Mesendoderm (in vitro differentiated cells): ENCODE measurements around the gene IL1RAPL1.

ENCODE experiments used
- DNase-seq: peaks from one replicate; pipeline ENCODE4 v3.0.0; 2013
- H2AK5ac ChIP-seq: 2 replicates; pipeline ENCODE4 v1.6.1; 2013; ENCODE audit warnings: low read length, inconsistent platforms
- H2BK120ac ChIP-seq: 2 replicates; pipeline ENCODE4 v1.6.1; 2013; ENCODE audit warnings: low read depth, mild to moderate bottlenecking, low read length, moderate library complexity, mixed read lengths
- H2BK15ac ChIP-seq: replicated peaks from 2 replicates; pipeline ENCODE4 v1.6.1; 2013; ENCODE audit warnings: low read depth, mild to moderate bottlenecking, moderate library complexity
- H2BK5ac ChIP-seq: 2 replicates; pipeline ENCODE4 v1.6.1; 2013; ENCODE audit warnings: low read length, inconsistent platforms
- H3K18ac ChIP-seq: 2 replicates; pipeline ENCODE4 v1.6.1; 2013; ENCODE audit warnings: mild to moderate bottlenecking, low read length, mixed read lengths
- H3K23ac ChIP-seq: one replicate; pipeline ENCODE4 v1.6.1; 2013; ENCODE audit warnings: low read length
- H3K27ac ChIP-seq: 2 replicates; pipeline ENCODE4 v1.5.1; 2013; ENCODE audit warnings: low read depth, mild to moderate bottlenecking, inconsistent platforms, low read length, moderate library complexity
- H3K27me3 ChIP-seq: 2 replicates; pipeline ENCODE4 v1.6.1; 2013; ENCODE audit warnings: low read length, control low read depth, mild to moderate bottlenecking, inconsistent platforms; ENCODE audit not compliant: insufficient read depth, poor library complexity
- H3K36me3 ChIP-seq: 2 replicates; pipeline ENCODE4 v1.6.1; 2013; ENCODE audit warnings: low read length, inconsistent platforms; ENCODE audit not compliant: control insufficient read depth, insufficient read depth
- H3K4ac ChIP-seq: one replicate; pipeline ENCODE4 v1.6.1; 2013; ENCODE audit warnings: low read depth, mild to moderate bottlenecking, low read length, moderate library complexity
- H3K4me1 ChIP-seq: 2 replicates; pipeline ENCODE4 v1.6.1; 2013; ENCODE audit warnings: low read depth, low read length, inconsistent platforms; ENCODE audit not compliant: control insufficient read depth
- H3K4me2 ChIP-seq: 2 replicates; pipeline ENCODE4 v1.6.1; 2013; ENCODE audit warnings: low read length
- H3K4me3 ChIP-seq: 2 replicates; pipeline ENCODE4 v1.5.1; 2013; ENCODE audit warnings: mild to moderate bottlenecking, low read length
- H3K56ac ChIP-seq: one replicate; pipeline ENCODE4 v1.6.1; 2013; ENCODE audit warnings: low read length
- H3K79me1 ChIP-seq: 2 replicates; pipeline ENCODE4 v1.6.1; 2013; ENCODE audit warnings: low read length, inconsistent platforms
- H3K79me2 ChIP-seq: 2 replicates; pipeline ENCODE4 v1.6.1; 2013; ENCODE audit warnings: mild to moderate bottlenecking, low read length; ENCODE audit not compliant: control insufficient read depth, insufficient read depth
- H3K9ac ChIP-seq: 2 replicates; pipeline ENCODE4 v1.6.1; 2013; ENCODE audit warnings: low read length, inconsistent platforms
- H4K5ac ChIP-seq: one replicate; pipeline ENCODE4 v1.6.1; 2013; ENCODE audit warnings: low read length
- H4K8ac ChIP-seq: one replicate; pipeline ENCODE4 v1.6.1; 2013; ENCODE audit warnings: low read depth, mild to moderate bottlenecking, control low read depth, low read length, moderate library complexity
- WGBS: extraction: QIAGEN DNeasy Blood & Tissue Kit; methylation state at CpG from one replicate; pipeline ENCODE4 v1.1.7; 2013; ENCODE audit warnings: low lambda C conversion rate, missing lambda C conversion rate; ENCODE audit not compliant: insufficient coverage; ENCODE audit errors: extremely low coverage; 5-methylcytosine and 5-hydroxymethylcytosine counted together

IL1RAPL1 gene

GRCh38 chrX:28876901-28877300 lies 289.7 kb downstream of the IL1RAPL1 start:
- Histone ChIP-seq H3K4me3 (no peak overlapping the region), H4K8ac (no peak overlapping the region)
- no CpG with 5 or more reads among the region's 2 CpGs for WGBS

GRCh38 chrX:28880136-28880535 lies 292.9 kb downstream of the IL1RAPL1 start:
- H2BK15ac ChIP-seq, result no peak overlapping the region
- H3K4ac ChIP-seq, result no peak overlapping the region
- H4K8ac ChIP-seq, result no peak overlapping the region
- H3K27me3 ChIP-seq, result no peaks in the 10 kb centered on the region
- no peaks in the 10 kb centered on the region for H3K79me1 ChIP-seq
- no peaks in the 10 kb centered on the region for H3K36me3 ChIP-seq
- H3K18ac ChIP-seq, result no peak overlapping the region
- no peak overlapping the region for H3K4me2 ChIP-seq
- no peak overlapping the region for H3K56ac ChIP-seq
- H4K5ac ChIP-seq, result no peak overlapping the region
- H3K79me2 ChIP-seq, result no peaks in the 10 kb centered on the region
- no peak for DNase-seq
- H3K9ac ChIP-seq, result no peak overlapping the region
- no peak overlapping the region for H3K4me3 ChIP-seq
- no peak overlapping the region for H2BK120ac ChIP-seq
- H2AK5ac ChIP-seq, result no peak overlapping the region
- no peak overlapping the region for H2BK5ac ChIP-seq
- no peaks in the 10 kb centered on the region for H3K4me1 ChIP-seq
- H3K23ac ChIP-seq, result no peak overlapping the region
- H3K27ac ChIP-seq, result no peak overlapping the region

More at GRCh38 chrX:28876901-28877300, 289.7 kb downstream of the IL1RAPL1 start:
- no peak overlapping the region for H3K9ac ChIP-seq
- no peak for DNase-seq
- H3K4ac ChIP-seq, result no peak overlapping the region
- H3K4me1 ChIP-seq, result no peaks in the 10 kb centered on the region
- no peak overlapping the region for H3K23ac ChIP-seq
- H3K56ac ChIP-seq, result no peak overlapping the region
- no peaks in the 10 kb centered on the region for H3K36me3 ChIP-seq
- H3K4me2 ChIP-seq, result no peak overlapping the region
- no peak overlapping the region for H2BK5ac ChIP-seq
- H3K27ac ChIP-seq, result no peak overlapping the region
- H4K5ac ChIP-seq, result no peak overlapping the region
- H3K79me2 ChIP-seq, result no peaks in the 10 kb centered on the region
- H3K27me3 ChIP-seq, result no peaks in the 10 kb centered on the region
- no peak overlapping the region for H3K18ac ChIP-seq
- no peaks in the 10 kb centered on the region for H3K79me1 ChIP-seq
- no peak overlapping the region for H2BK15ac ChIP-seq
- no peak overlapping the region for H2AK5ac ChIP-seq
- H2BK120ac ChIP-seq, result no peak overlapping the region

GRCh38 chrX:28884823-28885222 lies 297.6 kb downstream of the IL1RAPL1 start:
- Histone ChIP-seq H2BK5ac (no peak overlapping the region), H3K4me1 (no peaks in the 10 kb centered on the region), H2AK5ac (no peak overlapping the region), H3K56ac (no peak overlapping the region), H3K36me3 (no peaks in the 10 kb centered on the region), H3K4me3 (no peak overlapping the region), H3K9ac (no peak overlapping the region), H2BK120ac (no peak overlapping the region), H3K79me1 (no peaks in the 10 kb centered on the region), H3K27me3 (no peaks in the 10 kb centered on the region), H3K18ac (no peak overlapping the region), H3K4me2 (no peak overlapping the region), H3K23ac (no peak overlapping the region), H4K5ac (no peak overlapping the region), H3K79me2 (no peaks in the 10 kb centered on the region), H3K4ac (no peak overlapping the region), H4K8ac (no peak overlapping the region), H3K27ac (no peak overlapping the region), H2BK15ac (no peak overlapping the region)
- no peak for DNase-seq
- no CpG with 5 or more reads among the region's 1 CpG for WGBS

- Histone ChIP-seq H4K5ac (no peak overlapping the region), H2BK120ac (no peak overlapping the region), H3K36me3 (no peaks in the 10 kb centered on the region), H3K4me3 (no peak overlapping the region), H3K18ac (no peak overlapping the region), H3K9ac (no peak overlapping the region), H3K27ac (no peak overlapping the region), H3K23ac (no peak overlapping the region), H3K56ac (no peak overlapping the region), H3K4me1 (no peaks in the 10 kb centered on the region), H3K79me1 (no peaks in the 10 kb centered on the region), H3K79me2 (no peaks in the 10 kb centered on the region), H2AK5ac (no peak overlapping the region), H2BK15ac (no peak overlapping the region), H3K4me2 (no peak overlapping the region), H2BK5ac (no peak overlapping the region), H4K8ac (no peak overlapping the region), H3K27me3 (no peaks in the 10 kb centered on the region), H3K4ac (no peak overlapping the region)
- no peak for DNase-seq
- WGBS, result no CpG with 5 or more reads among the region's 1 CpG
These were observed 301.2 kb downstream of the IL1RAPL1 start for GRCh38 chrX:28888416-28888815.

DNA sequence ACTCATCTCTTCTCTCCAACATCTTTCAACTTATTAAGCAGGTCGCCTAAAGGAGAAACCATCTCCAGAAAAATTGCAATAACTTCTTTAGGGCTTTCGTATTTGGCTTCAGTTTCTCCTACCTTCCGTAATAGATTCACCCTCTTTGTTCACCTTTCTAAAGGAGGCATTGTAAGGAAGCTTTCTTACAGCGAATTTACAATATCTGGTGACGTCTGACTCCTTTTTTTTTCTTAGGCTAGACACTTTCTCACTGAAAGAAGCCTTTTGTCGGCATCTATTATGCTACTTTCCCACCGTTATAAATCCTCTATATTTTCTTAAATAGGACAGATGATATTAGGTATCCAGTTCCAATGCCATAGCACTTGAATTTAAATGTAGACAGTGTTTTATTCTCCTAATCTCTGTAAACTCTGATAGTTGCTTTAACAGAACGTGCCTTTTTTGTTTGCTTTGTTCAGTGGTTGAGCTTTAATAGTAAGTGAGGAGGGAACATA lies 302.4 kb downstream of the IL1RAPL1 start:
- Histone ChIP-seq H3K4me2 (no peak overlapping the region), H2BK120ac (no peak overlapping the region), H3K4me1 (no peaks in the 10 kb centered on the region), H3K79me2 (no peaks in the 10 kb centered on the region), H3K36me3 (no peaks in the 10 kb centered on the region), H3K23ac (no peak overlapping the region), H2BK5ac (no peak overlapping the region), H3K4ac (no peak overlapping the region), H3K27me3 (no peaks in the 10 kb centered on the region), H3K56ac (no peak overlapping the region), H4K5ac (no peak overlapping the region), H3K18ac (no peak overlapping the region), H2AK5ac (no peak overlapping the region), H3K27ac (no peak overlapping the region), H3K79me1 (no peaks in the 10 kb centered on the region), H3K9ac (no peak overlapping the region), H3K4me3 (no peak overlapping the region), H4K8ac (no peak overlapping the region), H2BK15ac (no peak overlapping the region)
- DNase-seq, result no peak
- no CpG with 5 or more reads among the region's 8 CpGs for WGBS

DNA sequence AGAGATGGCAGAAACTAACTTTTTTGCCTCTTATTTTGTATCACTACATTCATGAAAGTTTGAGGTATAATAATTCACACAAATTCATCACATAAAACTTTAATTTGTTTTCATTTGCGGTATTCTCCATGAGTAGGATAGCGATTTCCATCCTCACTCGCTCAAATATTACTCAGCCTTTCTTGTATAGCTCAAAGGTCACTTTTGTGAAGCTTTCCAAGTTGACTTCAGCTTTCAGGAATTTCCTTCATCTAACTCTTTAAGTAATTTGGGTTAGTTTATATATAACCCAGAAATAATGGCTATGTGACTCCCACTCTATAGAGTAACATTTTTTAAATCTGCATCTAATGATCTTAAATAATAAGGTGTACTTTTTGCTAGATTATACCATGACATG lies 314.4 kb downstream of the IL1RAPL1 start:
- Histone ChIP-seq H4K8ac (no peak overlapping the region), H2AK5ac (no peak overlapping the region), H3K36me3 (no peaks in the 10 kb centered on the region), H3K4ac (no peak overlapping the region), H3K27me3 (no peaks in the 10 kb centered on the region), H2BK15ac (no peak overlapping the region), H4K5ac (no peak overlapping the region), H3K56ac (no peak overlapping the region), H3K23ac (no peak overlapping the region), H3K27ac (no peak overlapping the region), H3K4me3 (no peak overlapping the region), H3K4me2 (no peak overlapping the region), H2BK5ac (no peak overlapping the region), H3K79me1 (no peaks in the 10 kb centered on the region), H3K79me2 (no peaks in the 10 kb centered on the region), H3K4me1 (no peaks in the 10 kb centered on the region), H2BK120ac (no peak overlapping the region), H3K9ac (no peak overlapping the region), H3K18ac (no peak overlapping the region)
- no CpG with 5 or more reads among the region's 3 CpGs for WGBS
- DNase-seq, result no peak
